ENCODE measurements around the gene RAP1GAP2.

DNA sequence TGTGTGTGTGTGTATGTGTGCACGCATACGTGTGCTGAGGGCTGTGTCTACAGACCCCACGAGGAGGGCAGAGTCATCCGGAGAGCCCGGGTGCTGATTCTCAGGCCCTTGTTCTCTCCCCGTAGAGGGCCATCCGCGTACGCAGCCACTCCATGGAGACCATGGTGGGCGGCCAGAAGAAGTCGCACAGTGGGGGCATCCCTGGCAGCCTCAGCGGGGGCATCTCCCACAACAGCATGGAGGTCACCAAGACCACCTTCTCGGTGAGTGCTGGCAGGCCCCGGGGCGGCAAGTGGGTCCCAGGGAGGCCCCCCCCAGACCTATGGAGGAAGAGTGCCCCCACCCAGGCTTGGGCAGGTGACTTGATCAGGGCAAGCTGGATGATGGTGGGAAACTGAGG, 221.7 kb downstream of the RAP1GAP2 start:
- TF ChIP-seq RARB (CRISPR knock-in tag; IDR thresholded peaks at IDR 0.05) (no peak), BACH2 (CRISPR knock-in tag; IDR thresholded peaks at IDR 0.05; ENCODE audit: borderline replicate concordance) (no peak), ZNF70 (CRISPR knock-in tag; IDR thresholded peaks at IDR 0.05) (no peak), TCF4 (CRISPR knock-in tag; IDR thresholded peaks at IDR 0.05; ENCODE audit: borderline replicate concordance) (no peak), TOX (CRISPR knock-in tag; IDR thresholded peaks at IDR 0.05; ENCODE audit: borderline replicate concordance) (no peak), ZFP3 (CRISPR knock-in tag; IDR thresholded peaks at IDR 0.05) (no peak), ARNTL (CRISPR knock-in tag; IDR thresholded peaks at IDR 0.05; ENCODE audit: borderline replicate concordance, low read depth) (no peak), CSDC2 (CRISPR knock-in tag; IDR thresholded peaks at IDR 0.05) (no peak), ZFP30 (CRISPR knock-in tag; IDR thresholded peaks at IDR 0.05) (no peak)
- TF ChIP-seq, protein P1, sequence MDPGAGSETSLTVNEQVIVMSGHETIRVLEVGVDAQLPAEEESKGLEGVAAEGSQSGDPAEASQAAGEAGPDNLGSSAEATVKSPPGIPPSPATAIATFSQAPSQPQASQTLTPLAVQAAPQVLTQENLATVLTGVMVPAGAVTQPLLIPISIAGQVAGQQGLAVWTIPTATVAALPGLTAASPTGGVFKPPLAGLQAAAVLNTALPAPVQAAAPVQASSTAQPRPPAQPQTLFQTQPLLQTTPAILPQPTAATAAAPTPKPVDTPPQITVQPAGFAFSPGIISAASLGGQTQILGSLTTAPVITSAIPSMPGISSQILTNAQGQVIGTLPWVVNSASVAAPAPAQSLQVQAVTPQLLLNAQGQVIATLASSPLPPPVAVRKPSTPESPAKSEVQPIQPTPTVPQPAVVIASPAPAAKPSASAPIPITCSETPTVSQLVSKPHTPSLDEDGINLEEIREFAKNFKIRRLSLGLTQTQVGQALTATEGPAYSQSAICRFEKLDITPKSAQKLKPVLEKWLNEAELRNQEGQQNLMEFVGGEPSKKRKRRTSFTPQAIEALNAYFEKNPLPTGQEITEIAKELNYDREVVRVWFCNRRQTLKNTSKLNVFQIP (CRISPR knock-in tag; IDR thresholded peaks at IDR 0.05; ENCODE audit: borderline replicate concordance, low read depth): no peak
- TF ChIP-seq, protein P2, sequence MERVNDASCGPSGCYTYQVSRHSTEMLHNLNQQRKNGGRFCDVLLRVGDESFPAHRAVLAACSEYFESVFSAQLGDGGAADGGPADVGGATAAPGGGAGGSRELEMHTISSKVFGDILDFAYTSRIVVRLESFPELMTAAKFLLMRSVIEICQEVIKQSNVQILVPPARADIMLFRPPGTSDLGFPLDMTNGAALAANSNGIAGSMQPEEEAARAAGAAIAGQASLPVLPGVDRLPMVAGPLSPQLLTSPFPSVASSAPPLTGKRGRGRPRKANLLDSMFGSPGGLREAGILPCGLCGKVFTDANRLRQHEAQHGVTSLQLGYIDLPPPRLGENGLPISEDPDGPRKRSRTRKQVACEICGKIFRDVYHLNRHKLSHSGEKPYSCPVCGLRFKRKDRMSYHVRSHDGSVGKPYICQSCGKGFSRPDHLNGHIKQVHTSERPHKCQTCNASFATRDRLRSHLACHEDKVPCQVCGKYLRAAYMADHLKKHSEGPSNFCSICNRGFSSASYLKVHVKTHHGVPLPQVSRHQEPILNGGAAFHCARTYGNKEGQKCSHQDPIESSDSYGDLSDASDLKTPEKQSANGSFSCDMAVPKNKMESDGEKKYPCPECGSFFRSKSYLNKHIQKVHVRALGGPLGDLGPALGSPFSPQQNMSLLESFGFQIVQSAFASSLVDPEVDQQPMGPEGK (CRISPR knock-in tag; IDR thresholded peaks at IDR 0.05; ENCODE audit: borderline replicate concordance): no peak
- TF ChIP-seq, protein P3, sequence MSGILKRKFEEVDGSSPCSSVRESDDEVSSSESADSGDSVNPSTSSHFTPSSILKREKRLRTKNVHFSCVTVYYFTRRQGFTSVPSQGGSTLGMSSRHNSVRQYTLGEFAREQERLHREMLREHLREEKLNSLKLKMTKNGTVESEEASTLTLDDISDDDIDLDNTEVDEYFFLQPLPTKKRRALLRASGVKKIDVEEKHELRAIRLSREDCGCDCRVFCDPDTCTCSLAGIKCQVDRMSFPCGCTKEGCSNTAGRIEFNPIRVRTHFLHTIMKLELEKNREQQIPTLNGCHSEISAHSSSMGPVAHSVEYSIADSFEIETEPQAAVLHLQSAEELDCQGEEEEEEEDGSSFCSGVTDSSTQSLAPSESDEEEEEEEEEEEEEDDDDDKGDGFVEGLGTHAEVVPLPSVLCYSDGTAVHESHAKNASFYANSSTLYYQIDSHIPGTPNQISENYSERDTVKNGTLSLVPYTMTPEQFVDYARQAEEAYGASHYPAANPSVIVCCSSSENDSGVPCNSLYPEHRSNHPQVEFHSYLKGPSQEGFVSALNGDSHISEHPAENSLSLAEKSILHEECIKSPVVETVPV (CRISPR knock-in tag; IDR thresholded peaks at IDR 0.05): no peak
- TF ChIP-seq, protein P4, sequence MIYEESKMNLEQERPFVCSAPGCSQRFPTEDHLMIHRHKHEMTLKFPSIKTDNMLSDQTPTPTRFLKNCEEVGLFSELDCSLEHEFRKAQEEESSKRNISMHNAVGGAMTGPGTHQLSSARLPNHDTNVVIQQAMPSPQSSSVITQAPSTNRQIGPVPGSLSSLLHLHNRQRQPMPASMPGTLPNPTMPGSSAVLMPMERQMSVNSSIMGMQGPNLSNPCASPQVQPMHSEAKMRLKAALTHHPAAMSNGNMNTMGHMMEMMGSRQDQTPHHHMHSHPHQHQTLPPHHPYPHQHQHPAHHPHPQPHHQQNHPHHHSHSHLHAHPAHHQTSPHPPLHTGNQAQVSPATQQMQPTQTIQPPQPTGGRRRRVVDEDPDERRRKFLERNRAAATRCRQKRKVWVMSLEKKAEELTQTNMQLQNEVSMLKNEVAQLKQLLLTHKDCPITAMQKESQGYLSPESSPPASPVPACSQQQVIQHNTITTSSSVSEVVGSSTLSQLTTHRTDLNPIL (CRISPR knock-in tag; IDR thresholded peaks at IDR 0.05; ENCODE audit: low read depth): no peak
